ENCODE data around the gene ELP4.
"Not testable (repeated sequence)": the region's sequence is repeated elsewhere in the genome, so short reads cannot be mapped to it uniquely, and the experiment has no call there.

Gene ELP4

DNA sequence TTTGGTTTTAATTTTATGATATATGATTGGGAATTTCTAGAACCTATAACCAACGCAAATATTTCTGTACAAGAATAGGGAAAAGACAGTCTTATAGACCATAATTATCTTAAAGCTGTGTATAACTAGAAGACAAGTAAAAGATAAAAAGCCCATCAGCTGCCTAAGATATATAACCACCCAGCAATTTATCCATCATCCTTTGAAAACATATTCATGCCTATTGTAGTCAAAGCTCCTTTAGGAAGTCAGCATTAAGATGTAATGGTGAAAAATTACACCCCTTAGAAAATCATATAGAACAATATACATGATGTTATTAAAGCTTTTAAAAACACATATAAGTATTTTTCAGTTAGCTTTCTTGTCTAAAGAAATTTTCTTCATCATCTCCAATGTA lies 46.4 kb downstream of the ELP4 start:
- no peak for DNase-seq (ENCODE audit: low read depth)

DNA sequence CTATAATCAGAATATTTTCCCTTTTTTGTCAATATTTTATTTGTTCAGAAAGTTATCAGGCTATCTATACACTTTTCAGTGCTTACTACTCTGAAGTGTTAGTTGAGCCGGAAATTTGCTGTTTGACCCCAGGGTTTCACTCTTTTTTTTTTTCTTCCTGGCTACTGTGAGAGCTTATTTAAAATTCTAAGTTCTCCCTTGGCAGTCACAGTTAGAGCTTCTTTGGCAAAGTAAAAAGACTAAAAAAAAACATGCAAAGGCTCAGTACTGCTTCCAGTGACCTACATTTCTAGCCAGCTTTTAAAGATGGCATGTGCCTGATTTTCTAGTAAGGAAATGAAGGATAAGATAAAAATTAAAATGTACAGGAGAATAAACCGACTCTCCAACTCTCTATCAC lies 48.4 kb downstream of the ELP4 start:
- DNase-seq (ENCODE audit: low read depth): no peak

- no peak for DNase-seq (ENCODE audit: low read depth)
Measured at GRCh38 chr11:31560842-31561476, 51.4 kb downstream of the ELP4 start.

GRCh38 chr11:31564517-31564916 lies 55.0 kb downstream of the ELP4 start:
- not testable (repeated sequence) for DNase-seq (ENCODE audit: low read depth)

DNA sequence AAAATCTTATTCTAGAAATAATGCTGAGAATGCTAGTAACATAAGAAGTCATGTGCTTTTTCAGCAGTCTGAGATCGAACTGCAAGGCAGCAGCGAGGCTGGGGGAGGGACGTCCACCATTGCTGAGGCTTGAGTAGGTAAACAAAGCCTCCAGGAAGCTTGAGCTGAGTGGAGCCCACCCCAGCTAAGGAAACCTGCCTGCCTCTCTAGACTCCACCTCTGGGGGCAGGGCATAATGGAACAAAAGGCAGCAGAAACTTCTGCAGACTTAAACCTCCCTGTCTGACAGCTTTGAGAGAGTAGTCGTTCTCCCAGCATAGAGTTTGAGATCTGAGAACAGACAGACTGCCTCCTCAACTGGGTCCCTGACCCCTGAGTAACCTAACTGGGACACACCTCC lies 64.6 kb downstream of the ELP4 start:
- not testable (repeated sequence) for DNase-seq (ENCODE audit: low read depth)

DNA sequence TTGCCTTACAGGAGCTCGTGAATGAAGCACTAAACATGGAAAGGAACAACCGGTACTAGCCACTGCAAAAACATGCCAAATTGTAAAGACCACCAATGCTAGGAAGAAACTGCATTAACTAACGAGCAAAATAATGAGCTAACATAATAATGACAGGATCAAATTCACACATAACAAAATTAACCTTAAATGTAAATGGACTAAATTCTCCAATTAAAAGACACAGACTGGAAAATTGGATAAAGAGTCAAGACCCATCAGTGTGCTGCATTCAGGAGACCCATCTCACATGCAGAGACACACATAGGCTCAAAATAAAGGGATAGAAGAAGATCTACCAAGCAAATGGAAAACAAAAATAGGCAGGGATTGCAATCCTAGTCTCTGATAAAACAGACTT lies 66.2 kb downstream of the ELP4 start:
- DNase-seq (ENCODE audit: low read depth): not testable (repeated sequence)

DNA sequence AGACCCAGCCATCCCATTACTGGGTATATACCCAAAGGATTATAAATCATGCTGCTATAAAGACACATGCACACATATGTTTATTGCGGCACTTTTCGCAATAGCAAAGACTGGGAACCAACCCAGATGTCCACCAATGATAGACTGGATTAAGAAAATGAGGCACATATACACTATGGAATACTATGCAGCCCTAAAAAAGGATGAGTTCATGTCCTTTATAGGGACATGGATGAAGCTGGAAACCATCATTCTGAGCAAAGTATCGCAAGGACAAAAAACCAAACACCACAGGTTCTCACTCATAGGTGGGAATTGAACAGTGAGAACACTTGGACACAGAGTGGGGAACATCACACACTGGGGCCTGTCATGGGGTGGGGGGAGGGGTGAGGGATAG lies 69.8 kb downstream of the ELP4 start:
- DNase-seq (ENCODE audit: low read depth): not testable (repeated sequence)

DNA sequence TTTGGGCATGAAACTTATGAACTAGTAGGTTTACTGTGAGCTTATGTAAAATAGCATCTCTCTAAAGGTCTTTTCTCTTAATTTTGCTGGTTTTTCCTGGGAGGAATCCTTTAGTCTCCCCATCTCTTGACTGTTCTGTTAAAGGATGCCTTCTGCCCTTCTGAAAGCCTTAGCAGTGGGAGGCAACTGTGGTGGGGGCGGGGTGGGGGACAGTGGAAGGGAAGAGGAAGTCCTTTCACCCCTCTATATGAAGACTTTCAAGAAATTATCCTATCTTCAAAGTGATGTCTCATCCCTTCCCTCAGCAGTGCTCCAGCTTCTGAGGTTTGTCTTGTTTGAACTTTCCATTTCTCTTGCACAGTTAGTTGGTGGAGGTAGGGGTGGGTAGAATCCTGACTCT lies 73.1 kb downstream of the ELP4 start:
- no peak for DNase-seq (ENCODE audit: low read depth)

DNA sequence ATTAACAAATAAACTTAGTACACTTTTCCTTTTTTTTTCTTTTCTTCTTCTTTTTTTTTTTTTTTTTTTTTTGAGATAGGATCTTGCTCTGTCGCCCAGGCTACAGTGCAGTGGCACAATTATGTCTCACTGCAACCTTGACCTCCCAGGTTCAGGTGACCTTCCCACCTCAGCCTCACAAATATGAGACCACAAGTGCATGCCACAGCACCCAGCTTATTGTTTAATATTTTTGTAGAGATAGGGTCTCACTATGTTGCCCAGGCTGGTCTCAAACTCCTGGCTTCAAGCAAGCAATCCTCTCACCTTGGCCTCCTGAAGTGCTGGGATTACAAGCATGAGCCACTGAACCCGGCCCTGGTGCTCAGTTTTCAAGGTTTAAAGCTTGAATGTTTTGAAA lies 88.9 kb downstream of the ELP4 start:
- DNase-seq (ENCODE audit: low read depth): no peak

- no peak for DNase-seq (ENCODE audit: low read depth)
Measured at GRCh38 chr11:31601635-31602282, 92.2 kb downstream of the ELP4 start.

- DNase-seq (ENCODE audit: low read depth): no peak
Measured at GRCh38 chr11:31606893-31607292, 97.3 kb downstream of the ELP4 start.

DNA sequence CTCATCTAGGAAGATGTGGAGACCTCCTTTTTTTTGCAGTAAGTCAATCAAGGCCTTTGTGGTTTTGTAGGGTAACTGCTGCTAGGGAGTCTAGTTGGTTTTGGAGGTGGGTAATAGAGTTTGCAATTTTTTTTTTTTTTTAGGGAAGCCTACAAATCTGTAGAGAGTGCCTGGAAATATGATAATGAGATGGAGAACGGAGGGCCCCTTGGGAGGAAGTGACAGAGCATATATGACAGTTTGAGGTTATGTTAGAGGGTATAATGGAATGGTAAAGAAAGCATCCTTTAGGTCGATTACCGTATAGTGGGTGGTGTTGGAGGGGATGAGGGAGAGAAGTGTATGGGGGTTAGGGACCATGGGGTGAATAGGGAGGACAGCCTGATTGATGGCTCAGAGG lies 98.3 kb downstream of the ELP4 start:
- DNase-seq (ENCODE audit: low read depth): no peak

- DNase-seq (ENCODE audit: low read depth): no peak
Measured at GRCh38 chr11:31608995-31609394, 99.4 kb downstream of the ELP4 start.

DNA sequence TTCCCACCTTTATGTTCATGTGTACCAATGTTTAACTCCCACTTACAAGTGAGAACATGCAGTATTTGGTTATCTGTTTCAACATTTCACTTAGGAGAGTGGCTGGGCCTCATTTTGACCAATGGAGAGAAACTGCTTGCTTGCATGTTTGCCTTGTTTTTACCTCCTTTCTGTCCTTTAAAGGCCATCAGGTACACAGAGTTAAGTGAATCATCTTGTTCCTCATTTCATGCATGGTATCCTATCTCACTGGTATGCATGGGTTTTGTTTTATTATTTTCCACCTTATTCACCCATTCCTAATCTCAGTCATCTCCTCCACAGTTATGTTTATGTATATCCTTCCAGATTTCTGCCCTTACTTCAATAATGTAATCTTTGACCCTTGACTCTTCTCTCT lies 101.0 kb downstream of the ELP4 start:
- DNase-seq (ENCODE audit: low read depth): no peak

DNA sequence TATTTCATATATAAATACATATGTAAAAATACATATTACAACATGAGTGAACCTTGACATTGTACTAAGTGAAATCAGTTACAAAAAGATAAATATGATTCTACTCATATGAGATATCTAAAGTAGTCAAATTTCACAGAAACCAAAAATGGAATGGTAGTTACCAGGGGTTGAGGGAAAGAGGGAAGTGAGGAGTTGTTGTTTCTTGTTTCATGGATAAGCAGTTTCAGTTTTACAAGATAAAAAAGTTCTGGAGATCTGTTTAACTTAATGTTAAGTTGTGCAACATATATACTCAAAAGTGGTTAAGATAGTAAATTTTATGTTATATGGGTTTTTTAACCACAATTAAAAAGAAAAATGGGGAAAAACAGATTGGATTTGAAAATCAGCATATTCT lies 107.7 kb downstream of the ELP4 start:
- DNase-seq (ENCODE audit: low read depth): no peak

DNA sequence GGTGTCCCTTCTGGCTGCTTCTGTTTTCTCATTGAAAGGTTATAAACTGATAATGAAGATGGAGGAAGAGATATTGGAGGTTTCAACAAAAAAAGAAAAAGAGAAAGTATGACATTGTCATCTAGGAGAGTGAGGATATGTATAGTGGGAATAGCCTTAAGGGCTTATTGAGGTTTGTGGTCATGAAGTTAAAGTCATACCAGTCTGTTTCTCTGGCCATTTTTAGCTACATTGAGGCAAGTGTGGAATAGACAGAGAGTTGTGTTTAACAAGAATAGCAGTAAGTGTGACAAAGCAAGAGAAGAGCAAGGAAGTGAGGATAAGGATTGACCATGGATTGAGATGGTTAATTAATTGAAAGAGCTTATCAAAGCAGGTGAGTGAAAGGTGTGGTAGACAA lies 110.4 kb downstream of the ELP4 start:
- no peak for DNase-seq (ENCODE audit: low read depth)

GRCh38 chr11:31620434-31620833 lies 110.9 kb downstream of the ELP4 start:
- no peak for DNase-seq (ENCODE audit: low read depth)

GRCh38 chr11:31625868-31626267 lies 116.3 kb downstream of the ELP4 start:
- DNase-seq (ENCODE audit: low read depth): no peak

DNA sequence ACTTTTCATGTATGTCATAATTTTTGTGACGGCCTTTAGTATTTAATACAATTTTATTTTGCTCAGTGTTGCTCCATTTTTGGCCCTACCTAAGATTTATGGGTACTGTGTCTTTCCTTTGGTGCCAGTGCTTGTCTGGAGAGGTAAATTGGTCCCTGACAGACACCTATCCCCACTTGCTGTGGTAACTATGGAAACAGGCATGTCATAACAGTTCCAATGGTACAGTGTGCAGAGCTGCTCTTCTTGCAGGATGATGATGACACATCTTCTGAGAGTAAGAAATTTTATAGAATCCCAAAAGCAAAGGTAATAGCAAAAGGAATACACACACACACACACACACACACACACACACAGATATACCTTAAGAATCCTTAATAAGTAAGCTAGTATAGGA lies 118.5 kb downstream of the ELP4 start:
- no peak for DNase-seq (ENCODE audit: low read depth)

- no peak for DNase-seq (ENCODE audit: low read depth)
Measured at GRCh38 chr11:31636983-31637382, 127.4 kb downstream of the ELP4 start.

DNA sequence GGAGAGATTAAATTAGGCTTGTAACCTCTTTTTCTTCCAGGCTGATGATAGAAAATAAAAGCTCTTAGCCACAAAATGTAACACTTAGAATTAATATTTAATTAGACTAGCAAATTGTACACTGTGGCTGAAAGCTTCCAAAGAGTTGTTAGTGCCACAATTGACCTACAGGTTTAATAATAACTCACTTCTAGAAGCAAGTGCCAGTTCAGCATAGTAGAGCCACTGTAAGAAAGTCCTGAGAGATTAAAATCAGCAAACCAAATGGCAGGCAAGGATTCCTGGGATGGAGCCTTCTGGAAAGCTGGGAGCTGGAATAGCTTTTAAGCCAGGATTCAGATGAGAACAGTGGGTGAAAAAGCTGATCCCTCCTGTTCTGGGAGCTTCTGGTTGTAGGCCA lies 131.0 kb downstream of the ELP4 start:
- no peak for DNase-seq (ENCODE audit: low read depth)

DNA sequence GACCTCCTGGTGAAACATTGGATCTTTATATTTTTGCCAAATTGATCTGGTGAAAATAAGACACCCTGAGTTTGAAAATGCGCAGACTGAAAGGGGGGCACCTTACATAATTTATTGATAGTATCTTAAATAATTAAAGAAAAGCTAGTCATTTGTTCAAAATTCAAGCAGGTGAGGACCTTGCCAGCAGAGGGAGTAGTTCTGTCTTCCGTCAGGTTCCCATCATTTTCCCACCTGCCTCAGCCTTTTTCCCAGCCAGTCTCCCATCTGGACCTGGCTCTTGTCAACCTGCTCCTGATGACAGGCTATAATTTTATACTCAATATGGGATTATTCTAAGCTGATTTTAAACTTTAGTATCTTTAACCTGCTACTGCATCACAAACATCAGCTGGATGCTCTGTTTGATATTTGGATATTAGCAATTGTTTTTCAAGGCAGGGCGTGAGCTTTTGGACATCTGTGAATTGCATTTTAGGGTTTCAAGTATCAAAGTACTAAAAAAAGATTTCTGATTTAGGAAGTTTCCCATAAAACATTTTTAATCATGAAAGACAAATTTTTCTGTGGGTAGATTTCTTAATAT lies 132.0 kb downstream of the ELP4 start:
- DNase-seq (ENCODE audit: low read depth): no peak

- peak; percentile 63 for DNase-seq (ENCODE audit: low read depth)
Measured at GRCh38 chr11:31643857-31644256, 134.3 kb downstream of the ELP4 start.

- peak; percentile 87 for DNase-seq (ENCODE audit: low read depth)
Measured at GRCh38 chr11:31645747-31646146, 136.2 kb downstream of the ELP4 start.
